Mucosa of descending colon (tissue), 3 donors: ENCODE data around the gene MYLIP. TPM values are rescaled to one million over a fixed set of nuclear protein-coding genes. Genes with fewer than 3 reads are reported as not detected.

Experiments used
- ATAC-seq: fragments of 200-7000 bp; cut with Tn5 transposase; one replicate; pipeline ENCODE4 v1.9.1; 2020; ENCODE audit warnings: mild to moderate bottlenecking, moderate library complexity
- DNase-seq, 3 donors: peaks; one replicate each; pipeline ENCODE4 v3.0.0-alpha.2; 2020
- H3K36me3 ChIP-seq: fragments of 200-600 bp; one replicate; pipeline ENCODE4 v1.8.0; 2021; ENCODE audit warnings: low read depth, mild to moderate bottlenecking
- H3K4me1 ChIP-seq: fragments of 200-600 bp; one replicate; pipeline ENCODE4 v1.8.0; 2021; ENCODE audit warnings: low read depth, mild to moderate bottlenecking
- H3K4me3 ChIP-seq: fragments of 200-600 bp; one replicate; pipeline ENCODE4 v1.8.0; 2021; ENCODE audit warnings: mild to moderate bottlenecking
- H3K9me3 ChIP-seq: fragments of 200-600 bp; one replicate; pipeline ENCODE4 v1.8.0; 2021; ENCODE audit warnings: mild to moderate bottlenecking
- CTCF ChIP-seq: fragments of 200-600 bp; IDR thresholded peaks from one replicate; pipeline ENCODE4 v1.8.0; 2022; ENCODE audit warnings: antibody characterized with exemption, mild to moderate bottlenecking
- intact Hi-C, 2 donors: fragments of 100-400 bp; cut with DNase I in 1 of 2; cut with micrococcal nuclease in 1 of 2; formaldehyde crosslinking; loops; one replicate each; pipeline versions ENCODE4 v1.11.0 to v1.11.1; 2022; cut with DNase I, micrococcal nuclease
- total RNA-seq, 3 donors: library from RNA; stranded (reverse); fragmentation: NEBNext Ultra II Directional in 2 of 3; extraction: Animal tissue kit (Norgen Biotek cat#: 25700) in 2 of 3; gene quantifications; one replicate each; pipeline versions ENCODE4 v1.2.1 to v1.2.4, GENCODE V29; 2021 to 2023
- donor health status: DM: no; HTN: no; CAD: no; lungs with moderate emphysema.
- donor health status: DM: no; HTN: no; CAD: no.
- donor health status: DM: no; HTN: yes; CAD: no.

MYLIP gene
- total RNA-seq, 3 donors from 2014 or later = 22.7 to 64.4 (median 40.3) TPM

- Histone ChIP-seq H3K36me3 (no peaks in the 10 kb centered on the region), H3K4me1 (peaks cover 13% of the 10 kb centered on the region), H3K4me3 (no peak overlapping the region), H3K9me3 (no peaks in the 10 kb centered on the region)
- intact Hi-C loops = loop anchor here in 1 of 2 donors (10.0 kb wide), 1 partner anchor 433 kb away; no protein-coding TSS in a partner anchor
- no peak for TF ChIP-seq CTCF
- ATAC-seq (no peak), DNase-seq (no peak)
Measured at GRCh38 chr6:16127471-16127870, 1.4 kb upstream of the MYLIP start.

- no peaks in the 10 kb centered on the region for H3K36me3 ChIP-seq
- H3K4me3 ChIP-seq = peak overlapping the region; percentile 99
- DNase-seq (peak; percentile 56 to 76 (median 70)), ATAC-seq (peak; percentile 22)
- no peaks in the 10 kb centered on the region for H3K9me3 ChIP-seq
- intact Hi-C loops = loop anchor here in 1 of 2 donors (10.0 kb wide), 1 partner anchor 435 kb away; no protein-coding TSS in a partner anchor
- TF ChIP-seq CTCF = no peak
- peaks cover 32% of the 10 kb centered on the region for H3K4me1 ChIP-seq
Measured at GRCh38 chr6:16129623-16130401, 926 bp downstream of the MYLIP start.

- DNase-seq (peak in 1 of 3 donors; percentile 73), ATAC-seq (peak; percentile 3)
- H3K4me3 ChIP-seq = peak overlapping the region; percentile 99
- no peaks in the 10 kb centered on the region for H3K36me3 ChIP-seq
- TF ChIP-seq CTCF = no peak
- intact Hi-C loops = no loop called here
- H3K9me3 ChIP-seq = no peaks in the 10 kb centered on the region
- H3K4me1 ChIP-seq = peaks cover 39% of the 10 kb centered on the region
Measured at GRCh38 chr6:16130437-16130891, 1.6 kb downstream of the MYLIP start.

GRCh38 chr6:16130932-16131387 is 2.1 kb downstream of the MYLIP start:
- H3K4me3 ChIP-seq = peak overlapping the region; percentile 0
- H3K36me3 ChIP-seq = no peaks in the 10 kb centered on the region
- peak; percentile 66 for ATAC-seq
- no peaks in the 10 kb centered on the region for H3K9me3 ChIP-seq
- no peak for TF ChIP-seq CTCF
- DNase-seq = peak in 1 of 3 donors; percentile 87
- peaks cover 44% of the 10 kb centered on the region for H3K4me1 ChIP-seq
- intact Hi-C loops = no loop called here

GRCh38 chr6:16132909-16133308 is 4.0 kb downstream of the MYLIP start:
- ATAC-seq = no peak
- no peak for DNase-seq
- Histone ChIP-seq H3K4me3 (no peak overlapping the region), H3K36me3 (no peaks in the 10 kb centered on the region), H3K9me3 (no peaks in the 10 kb centered on the region), H3K4me1 (peaks cover 62% of the 10 kb centered on the region)
- TF ChIP-seq CTCF = no peak
- intact Hi-C loops = no loop called here
